ENCODE measurements around the gene ABLIM2. TPM values are rescaled to one million over a fixed set of nuclear protein-coding genes. Genes with fewer than 3 reads are reported as not detected.
A peak's percentile ranks its signal among the peaks of the same experiment; 100 is the strongest.

ABLIM2 gene
- total and polyA plus RNA-seq, 10 of the 15 experiments (the other 5 are each of a cell fraction or from before 2014, with no cell fraction given), result 0.03 to 0.15 (median 0.05) TPM; not detected in 7

GRCh38 chr4:8198906-8199593 lies 40.4 kb upstream of the ABLIM2 start, which contains the start of gene SH3TC1 (continued):
- TF ChIP-seq ZNF687 (IDR thresholded peaks at IDR 0.05) (peak; percentile 43), MTA2 (IDR thresholded peaks at IDR 0.05; ENCODE audit: low read depth) (peak; percentile 65), RCOR1 (conservative IDR thresholded peaks at IDR 0.05; ENCODE audit: low read depth, low read length) (0 out of 2 replicates have a peak, but pooled peaks have one; percentile 85), HCFC1 (IDR thresholded peaks at IDR 0.05; ENCODE audit: low read length) (peak; percentile 41; the same call in 1 of the 2 replicates), HDGF (IDR thresholded peaks at IDR 0.05) (peak; percentile 93), CREB1 (IDR thresholded peaks at IDR 0.05; ENCODE audit: low read depth) (no peak), SIN3A (IDR thresholded peaks at IDR 0.05; ENCODE audit: low read depth, low read length) (peak; percentile 81; the same call in 1 of the 2 replicates), SP1 (IDR thresholded peaks at IDR 0.05; ENCODE audit: low read depth, low read length) (peak; percentile 60), BACH1 (IDR thresholded peaks at IDR 0.05; ENCODE audit: borderline replicate concordance) (peak; percentile 85), IKZF1 (conservative IDR thresholded peaks at IDR 0.05) (peak; percentile 96), BCL3 (IDR thresholded peaks at IDR 0.05; ENCODE audit: borderline replicate concordance, insufficient read depth, low read depth, low read length, poor library complexity, severe bottlenecking) (peak; percentile 22), TCF3 (IDR thresholded peaks at IDR 0.05; ENCODE audit: borderline replicate concordance, insufficient read depth, low read depth, low read length) (peak; percentile 95), TCF12 (IDR thresholded peaks at IDR 0.05; ENCODE audit: low read depth, low read length) (peak; percentile 97), POLR2AphosphoS5 (IDR thresholded peaks at IDR 0.05; ENCODE audit: low read length) (peak; percentile 68), EGR1 (IDR thresholded peaks at IDR 0.05; ENCODE audit: borderline replicate concordance in 1 of 2, low read depth in 2 of 2, low read length in 2 of 2) (peak in 1 of 2 experiments; percentile 90; a peak in 2 of 3 replicates), MAX (IDR thresholded peaks at IDR 0.05; ENCODE audit: low read depth, low read length) (peak; percentile 72; the same call in 1 of the 2 replicates)
- TF ChIP-seq, protein P1, sequence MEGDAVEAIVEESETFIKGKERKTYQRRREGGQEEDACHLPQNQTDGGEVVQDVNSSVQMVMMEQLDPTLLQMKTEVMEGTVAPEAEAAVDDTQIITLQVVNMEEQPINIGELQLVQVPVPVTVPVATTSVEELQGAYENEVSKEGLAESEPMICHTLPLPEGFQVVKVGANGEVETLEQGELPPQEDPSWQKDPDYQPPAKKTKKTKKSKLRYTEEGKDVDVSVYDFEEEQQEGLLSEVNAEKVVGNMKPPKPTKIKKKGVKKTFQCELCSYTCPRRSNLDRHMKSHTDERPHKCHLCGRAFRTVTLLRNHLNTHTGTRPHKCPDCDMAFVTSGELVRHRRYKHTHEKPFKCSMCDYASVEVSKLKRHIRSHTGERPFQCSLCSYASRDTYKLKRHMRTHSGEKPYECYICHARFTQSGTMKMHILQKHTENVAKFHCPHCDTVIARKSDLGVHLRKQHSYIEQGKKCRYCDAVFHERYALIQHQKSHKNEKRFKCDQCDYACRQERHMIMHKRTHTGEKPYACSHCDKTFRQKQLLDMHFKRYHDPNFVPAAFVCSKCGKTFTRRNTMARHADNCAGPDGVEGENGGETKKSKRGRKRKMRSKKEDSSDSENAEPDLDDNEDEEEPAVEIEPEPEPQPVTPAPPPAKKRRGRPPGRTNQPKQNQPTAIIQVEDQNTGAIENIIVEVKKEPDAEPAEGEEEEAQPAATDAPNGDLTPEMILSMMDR (IDR thresholded peaks at IDR 0.05 in 2 of 3, conservative IDR thresholded peaks at IDR 0.05 in 1 of 3; ENCODE audit: control insufficient read depth in 2 of 3, extremely low read depth in 1 of 3, insufficient read depth in 1 of 3, low read depth in 3 of 3, low read length in 3 of 3), result 0 out of 6 replicates have a peak, but pooled peaks of 1 of the 3 experiments have one; percentile 4
- TF ChIP-seq, protein P2, sequence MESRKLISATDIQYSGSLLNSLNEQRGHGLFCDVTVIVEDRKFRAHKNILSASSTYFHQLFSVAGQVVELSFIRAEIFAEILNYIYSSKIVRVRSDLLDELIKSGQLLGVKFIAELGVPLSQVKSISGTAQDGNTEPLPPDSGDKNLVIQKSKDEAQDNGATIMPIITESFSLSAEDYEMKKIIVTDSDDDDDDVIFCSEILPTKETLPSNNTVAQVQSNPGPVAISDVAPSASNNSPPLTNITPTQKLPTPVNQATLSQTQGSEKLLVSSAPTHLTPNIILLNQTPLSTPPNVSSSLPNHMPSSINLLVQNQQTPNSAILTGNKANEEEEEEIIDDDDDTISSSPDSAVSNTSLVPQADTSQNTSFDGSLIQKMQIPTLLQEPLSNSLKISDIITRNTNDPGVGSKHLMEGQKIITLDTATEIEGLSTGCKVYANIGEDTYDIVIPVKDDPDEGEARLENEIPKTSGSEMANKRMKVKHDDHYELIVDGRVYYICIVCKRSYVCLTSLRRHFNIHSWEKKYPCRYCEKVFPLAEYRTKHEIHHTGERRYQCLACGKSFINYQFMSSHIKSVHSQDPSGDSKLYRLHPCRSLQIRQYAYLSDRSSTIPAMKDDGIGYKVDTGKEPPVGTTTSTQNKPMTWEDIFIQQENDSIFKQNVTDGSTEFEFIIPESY (IDR thresholded peaks at IDR 0.05), result no peak
